Measurements from ENCODE around the gene CNTN5.
A peak's percentile ranks its signal among the peaks of the same experiment; 100 is the strongest.
"Not testable (repeated sequence)": the region's sequence is repeated elsewhere in the genome, so short reads cannot be mapped to it uniquely, and the experiment has no call there.

CNTN5 gene

DNA sequence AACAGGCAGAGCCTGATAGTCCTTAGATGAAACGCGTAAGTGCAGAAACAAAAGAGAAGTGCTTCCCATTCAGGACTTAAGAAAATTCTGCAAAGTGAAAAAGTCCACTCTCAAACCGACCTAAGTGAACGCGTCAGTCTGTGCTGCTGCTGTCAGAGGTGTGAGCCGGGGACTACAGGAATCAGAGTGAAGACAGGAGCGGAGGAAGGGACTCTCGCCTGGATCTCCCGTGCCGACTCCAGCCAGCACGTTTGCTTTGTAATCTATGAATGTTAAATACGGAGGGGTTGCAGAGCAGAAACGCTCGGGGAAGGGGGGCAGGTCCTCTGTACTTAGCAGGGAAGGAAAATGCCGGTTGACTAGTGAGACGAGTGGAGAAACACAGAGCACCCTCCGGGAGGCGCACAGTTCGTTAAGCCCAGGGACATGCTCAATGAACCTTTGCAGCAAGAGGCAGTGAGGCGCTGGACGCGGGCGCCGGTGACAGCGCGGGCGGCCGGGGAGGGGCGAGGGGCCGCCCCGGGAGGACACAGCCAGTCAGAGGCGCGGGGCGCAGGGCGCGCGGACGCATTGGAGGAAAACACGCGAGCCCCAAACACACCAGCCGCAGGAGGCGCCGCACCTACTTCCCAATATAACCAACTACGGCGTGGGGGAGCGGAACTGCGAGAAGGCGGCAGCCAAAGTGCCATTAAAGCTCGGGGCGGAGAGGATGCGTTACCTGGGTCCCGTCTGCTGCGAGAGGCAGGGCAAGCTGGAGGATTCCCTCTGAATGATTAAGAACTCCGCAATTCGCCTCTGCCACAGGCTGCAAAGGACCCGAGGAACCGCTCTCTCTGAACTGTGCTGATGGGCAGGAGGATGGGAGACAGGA lies at the start of gene CNTN5:
TSS of gene CNTN5 (plus strand) at position 598 of the 874 bp plus-strand sequence.
- peak; percentile 47 for DNase-seq

DNA sequence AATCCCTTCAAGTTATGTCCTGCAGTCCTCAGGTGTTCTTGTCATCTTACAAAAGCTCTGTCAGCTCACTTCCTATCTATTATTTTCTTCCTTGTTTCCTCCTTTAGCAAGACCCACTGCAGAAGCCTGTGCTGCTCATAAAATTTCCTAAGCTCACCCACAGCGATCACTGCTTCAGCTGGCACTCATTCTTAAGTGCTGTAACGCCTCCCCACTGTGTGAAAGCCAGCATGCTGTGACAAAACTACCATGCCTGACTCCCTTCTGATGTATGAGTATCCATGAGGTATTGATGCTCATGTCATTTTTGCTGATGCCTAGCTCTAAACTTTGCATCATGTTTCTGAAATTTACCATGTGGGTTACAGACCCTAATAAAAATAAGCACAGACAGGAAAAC lies 41.5 kb upstream of the CNTN5 start:
- no peak for DNase-seq

DNA sequence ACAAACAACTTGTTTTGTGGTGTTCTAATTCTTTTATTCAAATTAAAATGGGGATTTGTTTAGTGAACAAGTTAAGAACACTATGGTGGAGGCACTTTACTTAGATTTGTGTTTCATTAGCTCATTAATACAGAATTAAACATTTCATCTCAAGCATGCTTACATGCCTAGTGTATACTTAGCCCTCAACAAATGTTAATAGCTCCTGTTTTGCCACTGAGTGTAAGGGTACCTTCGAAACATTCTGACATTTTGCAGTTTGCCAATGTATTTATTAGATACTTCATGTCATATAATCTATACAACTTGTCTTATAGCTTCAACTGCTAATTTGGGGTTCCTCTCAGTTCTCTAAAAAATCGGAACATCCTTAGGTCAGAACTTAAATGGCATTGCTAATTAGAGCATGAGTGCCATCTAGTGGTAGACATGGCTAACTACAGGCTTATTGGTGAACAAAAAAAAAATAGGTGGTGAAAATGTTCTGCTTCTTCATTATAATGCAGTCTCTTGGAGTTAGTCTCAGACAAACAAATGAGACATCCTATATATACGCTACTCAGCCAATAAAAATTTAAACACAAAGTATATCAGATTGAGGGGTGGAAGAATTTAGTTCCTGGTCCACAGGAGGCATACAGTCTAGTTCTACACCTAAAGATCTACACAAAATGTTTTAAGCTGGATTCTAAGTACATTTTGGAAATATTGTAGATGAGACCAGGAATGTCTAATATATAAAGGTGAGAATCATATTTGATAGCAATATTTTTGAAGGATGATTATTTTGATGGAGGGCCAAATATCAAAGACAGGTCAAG lies 4.9 kb upstream of the CNTN5 start:
- peak; percentile 76 for DNase-seq

DNA sequence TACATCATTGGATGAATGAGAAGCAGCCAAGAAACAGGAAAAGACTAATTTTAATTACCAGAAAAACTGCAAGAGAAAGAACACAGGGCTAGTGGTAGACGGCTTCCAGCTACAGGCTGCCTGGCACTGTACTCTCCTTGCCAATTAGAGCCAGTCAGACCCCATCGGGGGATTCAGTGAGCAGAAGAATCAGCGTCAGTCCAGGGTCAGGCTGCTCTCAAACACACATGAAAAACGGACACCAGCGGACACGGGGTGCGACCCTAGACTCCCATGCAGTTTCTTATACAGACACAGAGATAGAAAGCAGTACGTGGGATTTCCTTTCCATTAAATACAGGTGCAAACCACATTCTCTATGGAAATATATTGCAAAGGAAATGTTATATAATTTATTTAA lies 1.1 kb upstream of the CNTN5 start:
- no peak for DNase-seq

DNA sequence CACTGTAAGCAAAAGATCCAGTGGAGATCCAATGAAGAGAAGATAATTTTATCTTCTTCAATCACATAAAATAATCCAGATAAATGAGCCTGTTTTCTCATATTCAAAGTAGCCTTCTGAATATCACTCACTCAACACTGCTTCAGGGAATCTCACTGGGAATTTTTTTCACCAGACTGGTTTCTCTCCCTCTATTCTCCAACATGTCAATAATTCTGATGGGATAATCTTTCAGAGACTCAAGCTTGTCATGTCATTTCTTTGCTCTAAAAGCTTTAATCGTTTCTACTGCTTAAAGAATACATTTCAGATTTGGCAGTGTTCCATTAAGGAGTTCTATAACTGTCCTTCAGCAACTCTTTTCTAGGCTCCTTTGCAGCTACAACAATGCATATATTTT lies 16.3 kb downstream of the CNTN5 start:
- DNase-seq, result no peak

DNA sequence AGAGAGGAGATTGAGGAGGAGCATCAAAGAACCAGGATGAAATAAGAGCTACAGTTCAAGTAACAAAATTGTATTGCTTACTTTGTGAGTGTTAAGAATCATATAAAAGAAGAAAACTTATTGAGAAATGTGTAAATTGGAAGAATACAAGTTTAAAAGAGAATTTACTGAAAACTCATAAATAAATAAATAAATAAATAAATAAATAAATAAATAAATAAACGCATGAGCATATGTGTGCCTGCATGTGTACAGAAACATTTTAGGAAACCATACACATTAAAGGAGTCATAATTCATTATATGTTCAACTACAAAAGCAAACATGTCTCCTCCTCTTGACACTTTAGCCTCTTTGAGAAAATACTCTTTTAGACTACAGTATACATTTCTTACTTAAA lies 42.6 kb downstream of the CNTN5 start:
- no peak for DNase-seq

DNA sequence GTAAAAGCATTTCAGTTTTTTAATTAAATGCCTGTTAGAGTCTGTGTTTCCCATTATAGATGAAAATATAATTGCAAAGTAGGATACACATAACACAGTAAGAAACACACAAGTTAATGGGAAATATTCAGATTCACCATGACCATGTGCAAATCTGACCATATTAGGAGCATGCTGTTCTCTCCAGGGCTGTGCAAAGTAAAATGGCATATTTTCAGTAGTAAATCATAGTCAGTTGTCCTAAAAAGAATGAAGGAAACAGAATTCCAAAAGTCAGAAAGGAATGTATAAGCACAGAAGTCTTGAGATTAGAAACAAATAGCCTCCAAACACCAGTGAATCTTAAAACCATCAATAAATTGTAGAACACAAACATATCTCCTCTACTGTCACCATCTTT lies 44.4 kb downstream of the CNTN5 start:
- DNase-seq, result no peak

DNA sequence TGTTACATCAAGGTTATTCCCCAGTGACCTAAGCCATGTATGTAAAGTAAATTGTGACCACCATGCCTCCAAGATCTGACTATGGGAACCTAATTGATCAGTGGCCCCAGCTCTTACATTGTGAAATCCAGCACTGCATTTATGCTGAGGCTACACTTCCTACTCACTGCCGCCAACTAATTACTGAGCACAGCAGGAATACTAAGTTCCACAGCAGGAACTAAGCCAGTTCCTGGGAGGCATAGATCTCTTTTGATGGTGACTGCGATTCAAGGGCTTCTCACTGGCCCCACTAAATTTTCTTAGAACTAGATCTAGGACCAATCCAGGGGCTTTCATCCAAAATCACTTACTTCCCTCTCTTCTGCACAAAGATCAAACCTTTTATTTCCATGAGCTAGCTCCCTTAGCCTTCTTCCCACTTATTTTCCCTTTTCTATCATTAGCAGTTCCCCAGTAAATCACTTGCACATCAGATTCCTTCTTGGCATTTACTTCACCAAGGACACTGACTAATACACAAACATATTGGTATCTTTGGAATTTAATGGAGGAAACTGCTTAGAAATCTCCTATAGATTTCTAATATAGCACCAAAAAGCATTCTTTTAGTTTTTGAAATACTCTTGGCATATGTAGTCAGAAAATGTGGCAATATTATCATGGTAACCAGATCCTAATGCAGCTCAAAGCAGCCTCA lies 46.0 kb downstream of the CNTN5 start:
- no peak for DNase-seq

DNA sequence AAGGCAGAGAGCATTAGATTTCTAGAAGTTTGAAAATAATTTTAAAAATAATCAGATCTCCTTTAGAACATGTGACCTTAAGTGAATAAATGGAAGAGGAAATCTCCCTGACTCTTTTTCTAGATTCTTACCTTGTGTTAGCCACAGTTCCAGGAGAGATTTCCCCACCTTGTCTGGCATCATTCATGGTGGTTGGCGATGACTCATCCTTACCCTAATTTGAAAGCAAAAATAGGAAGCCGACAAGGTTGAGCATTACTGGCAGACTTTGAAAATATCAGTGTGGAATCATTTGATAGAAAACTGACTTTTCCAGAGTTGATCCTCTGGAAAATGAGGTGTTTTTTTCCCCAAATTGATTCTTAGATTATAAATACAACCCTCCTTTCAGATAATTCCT lies 48.1 kb downstream of the CNTN5 start:
- no peak for DNase-seq

DNA sequence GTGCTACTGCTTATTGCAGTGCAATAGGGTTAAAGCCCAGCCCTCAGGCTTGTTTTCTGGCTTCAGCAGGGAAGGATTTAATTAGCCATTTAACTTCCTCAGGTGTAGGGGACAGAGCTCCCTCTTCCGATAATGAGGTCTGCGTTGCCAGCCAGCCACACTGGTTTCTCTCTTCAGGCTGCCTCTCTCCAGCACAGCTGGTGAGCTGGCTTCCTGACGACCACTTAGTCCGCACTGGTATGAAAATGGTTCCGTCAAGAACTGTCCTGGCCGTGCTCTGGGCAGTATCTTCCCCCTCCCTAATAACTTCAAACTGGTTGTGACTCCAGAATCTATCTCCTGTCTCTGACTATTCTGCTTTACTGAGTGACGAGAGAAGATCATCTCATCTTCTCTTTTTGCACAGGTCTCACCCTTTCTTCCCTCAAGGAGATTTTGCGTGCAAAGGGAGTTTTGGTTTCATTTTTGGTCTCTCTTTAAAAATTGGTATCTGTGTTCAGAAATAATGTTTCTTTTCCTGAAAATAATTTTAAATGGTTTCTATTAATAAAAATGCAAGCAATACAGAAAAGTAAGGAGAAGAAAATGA lies 49.2 kb downstream of the CNTN5 start:
- DNase-seq, result peak; percentile 42

DNA sequence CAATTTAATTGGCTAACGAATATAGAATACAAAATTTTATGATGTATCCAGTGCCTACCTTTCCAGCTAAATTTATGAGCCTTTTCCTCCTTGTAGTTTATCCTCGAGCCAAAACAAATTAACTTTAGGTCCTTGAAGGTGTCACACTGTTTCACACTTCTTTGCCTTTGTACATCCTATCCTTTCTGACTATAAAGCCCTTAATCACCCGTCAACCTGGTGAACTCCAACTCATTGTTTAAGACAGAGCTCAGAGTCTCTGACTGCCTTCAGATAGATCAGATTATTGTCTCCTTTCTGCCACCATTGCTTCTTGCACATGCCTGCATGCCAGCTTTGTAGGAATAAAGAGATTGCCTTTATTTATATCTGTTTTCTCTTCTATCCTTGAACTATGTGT lies 58.8 kb downstream of the CNTN5 start:
- DNase-seq, result no peak

DNA sequence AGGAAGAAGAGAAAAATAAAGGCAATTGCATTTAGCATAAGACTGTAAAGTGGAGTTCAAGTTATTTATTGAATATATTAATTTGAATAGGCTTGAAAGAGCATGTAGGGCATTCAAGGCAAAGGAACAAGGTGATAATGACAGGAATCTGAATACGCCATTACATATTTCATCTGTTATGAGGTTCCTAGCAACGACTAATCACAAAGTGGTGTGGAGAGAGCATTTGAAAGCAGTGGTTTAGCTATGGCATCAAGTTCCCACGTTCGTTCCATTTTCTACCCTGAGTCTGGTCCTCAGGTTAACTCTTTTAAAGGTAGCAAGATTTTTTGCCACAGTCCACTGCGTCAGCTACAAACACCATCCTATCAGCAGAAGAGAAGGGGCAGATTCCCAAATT lies 59.4 kb downstream of the CNTN5 start:
- no peak for DNase-seq

DNA sequence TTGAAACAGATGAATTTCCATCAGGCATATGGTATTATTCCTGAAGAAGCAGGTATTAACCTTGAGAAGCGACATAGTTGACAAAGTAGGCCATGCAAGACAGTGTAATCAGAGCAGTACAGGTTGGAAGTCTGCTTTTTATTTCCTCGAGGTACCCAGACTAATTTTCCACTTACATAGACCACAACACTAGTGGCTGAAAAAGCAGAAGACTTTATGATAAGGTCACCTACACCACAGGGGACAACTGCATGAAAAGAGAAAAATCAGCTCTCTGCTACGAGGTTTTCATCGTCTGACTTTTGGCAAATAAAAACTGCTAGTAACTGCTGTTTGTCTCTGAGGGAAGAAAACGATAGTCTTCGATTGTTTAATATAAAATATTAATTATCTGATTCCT lies 77.5 kb downstream of the CNTN5 start:
- no peak for DNase-seq

DNA sequence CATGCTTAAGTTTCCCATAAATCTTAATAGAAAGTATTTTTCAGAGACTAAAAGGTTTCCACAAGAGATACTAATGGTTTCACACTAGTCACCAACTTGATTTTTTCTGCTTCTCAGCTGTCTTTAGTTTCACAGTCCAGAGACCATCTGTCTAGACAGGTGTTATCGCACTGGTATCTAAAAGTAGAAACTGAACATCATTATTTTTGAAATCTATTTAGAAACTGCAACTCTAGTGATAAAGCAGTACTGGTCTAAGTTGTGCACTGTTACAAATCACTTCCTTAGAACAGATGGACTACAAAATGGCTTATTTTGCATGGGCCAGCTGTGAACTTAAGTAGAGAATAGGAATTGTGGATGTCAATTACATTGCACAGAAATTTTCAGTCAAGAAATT lies 78.0 kb downstream of the CNTN5 start:
- DNase-seq, result no peak

DNA sequence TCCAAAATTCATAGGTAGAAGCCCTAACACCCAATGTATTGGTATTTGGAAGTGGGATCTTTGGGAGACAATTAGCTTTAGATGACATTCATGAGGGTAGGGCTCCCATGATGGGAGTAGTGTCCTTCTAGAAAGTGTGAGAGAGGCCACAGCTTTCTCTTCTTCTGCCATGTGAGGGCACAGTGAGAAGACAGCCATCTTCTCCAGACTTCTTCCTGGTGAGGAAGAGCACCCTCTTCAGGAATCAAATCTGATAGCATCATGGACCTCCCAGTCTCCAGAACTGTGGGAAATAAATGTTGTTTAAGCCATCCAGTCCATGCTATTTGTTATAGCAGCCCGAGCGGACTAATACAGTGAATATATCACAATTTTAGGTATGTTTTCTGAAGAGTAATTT lies 96.9 kb downstream of the CNTN5 start:
- no peak for DNase-seq

DNA sequence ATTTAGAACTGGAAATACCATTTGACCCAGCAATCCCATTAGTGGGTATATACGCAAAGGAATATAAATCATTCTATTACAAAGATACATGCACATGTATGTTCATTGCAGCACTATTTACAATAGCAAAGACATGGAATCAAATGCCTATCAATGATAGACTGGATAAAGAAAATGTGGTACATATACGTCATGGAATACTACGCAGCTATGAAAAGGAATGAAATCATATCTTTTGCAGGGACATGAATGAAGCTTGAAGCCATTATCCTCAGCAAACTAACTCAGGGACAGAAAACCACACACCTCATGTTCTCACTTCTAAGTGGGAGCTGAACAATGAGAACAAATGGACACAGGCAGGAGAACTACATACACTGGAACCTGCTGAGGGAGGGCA lies 113.1 kb downstream of the CNTN5 start:
- not testable (repeated sequence) for DNase-seq

DNA sequence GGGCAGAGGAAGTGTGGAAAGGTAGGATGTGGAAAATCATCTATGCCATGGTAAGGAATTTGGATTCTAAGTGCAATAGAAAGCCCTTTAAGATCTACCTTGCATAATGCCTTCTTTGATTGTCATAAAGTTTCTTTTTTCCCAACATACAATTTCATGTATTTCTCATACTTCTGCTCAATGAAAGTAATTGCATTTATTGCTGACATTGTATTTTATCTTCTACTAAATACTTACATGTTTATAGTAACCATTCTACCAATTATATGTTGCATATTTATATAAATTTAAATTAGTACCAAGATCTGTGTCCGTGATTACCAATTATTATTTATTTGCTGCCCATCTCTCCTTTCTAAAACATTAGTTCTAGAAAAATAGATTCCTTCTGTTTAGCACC lies 114.8 kb downstream of the CNTN5 start:
- DNase-seq, result no peak

DNA sequence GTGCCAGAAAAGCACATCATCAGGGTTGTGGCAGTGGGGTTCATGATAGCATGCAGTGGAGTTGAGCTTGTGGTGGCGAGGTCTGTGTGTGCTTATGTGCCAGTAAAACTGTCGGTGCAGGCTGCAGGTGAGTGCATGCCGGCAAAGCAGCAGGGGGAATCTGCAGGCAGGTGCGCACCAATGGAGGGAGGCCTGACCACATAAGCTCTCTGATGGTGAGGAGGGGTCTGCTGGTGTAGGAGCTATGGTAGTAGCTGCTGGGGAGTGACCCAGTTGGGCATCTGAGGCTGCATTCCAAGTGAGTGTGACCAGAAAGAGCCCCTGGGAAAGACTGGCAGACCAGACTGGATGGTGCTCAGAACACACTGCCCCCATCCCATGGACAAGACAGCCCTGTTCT lies 121.5 kb downstream of the CNTN5 start:
- no peak for DNase-seq

DNA sequence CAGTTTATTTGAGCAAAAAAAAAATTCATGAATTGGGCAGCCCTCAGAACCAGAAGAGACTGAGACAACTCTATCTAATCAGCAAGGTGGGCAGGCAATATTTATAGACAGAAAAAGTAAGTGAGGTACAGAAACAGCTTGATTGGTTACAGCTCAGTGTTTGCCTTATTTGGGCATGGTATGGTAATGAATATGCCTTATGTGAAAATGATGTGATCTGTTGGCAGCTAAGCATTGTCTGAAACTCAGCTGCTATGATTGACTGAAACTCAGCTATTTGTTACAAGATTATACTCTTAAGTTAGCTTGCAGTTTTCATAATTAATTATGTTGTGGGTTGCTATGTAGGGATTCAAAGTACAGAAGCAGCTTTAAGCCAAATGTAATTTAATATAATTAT lies 127.6 kb downstream of the CNTN5 start:
- DNase-seq, result no peak

DNA sequence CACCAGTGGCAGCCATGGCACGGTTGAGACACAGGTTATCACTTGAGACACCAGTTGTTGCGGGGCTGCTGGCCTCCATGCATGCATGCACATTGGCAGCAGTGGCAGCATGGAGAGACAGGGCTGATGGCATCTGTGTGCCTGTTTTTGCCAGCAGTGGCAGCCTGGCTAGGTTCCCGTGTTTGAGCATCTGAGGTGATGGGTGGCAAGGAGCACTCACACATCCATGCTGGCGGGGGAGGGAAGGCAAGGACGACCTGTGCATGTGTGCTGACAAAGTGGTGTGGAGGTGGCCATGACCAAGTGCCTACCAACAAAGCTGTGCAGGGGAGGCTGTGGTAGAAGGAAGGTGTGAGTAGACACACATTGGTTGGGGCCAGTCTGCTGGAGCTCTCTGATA lies 133.5 kb downstream of the CNTN5 start:
- DNase-seq, result no peak

DNA sequence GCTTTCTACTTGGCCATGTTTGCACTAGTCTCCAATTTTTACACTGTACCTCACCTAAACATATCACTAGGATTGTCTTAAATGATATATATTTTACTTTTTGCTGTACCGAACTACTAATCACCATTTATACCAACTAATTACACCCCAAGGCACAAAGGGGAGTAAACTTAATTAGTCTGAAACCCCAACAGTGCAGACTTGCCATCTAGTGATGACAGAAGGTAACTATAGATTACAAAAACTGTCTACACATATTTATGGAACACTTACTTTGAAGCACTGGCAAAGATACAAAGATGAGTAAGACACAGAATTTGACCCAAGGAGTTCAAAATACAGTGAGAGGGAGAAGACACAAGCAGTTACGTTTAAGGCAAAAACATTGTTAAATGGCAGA lies 139.7 kb downstream of the CNTN5 start:
- no peak for DNase-seq

DNA sequence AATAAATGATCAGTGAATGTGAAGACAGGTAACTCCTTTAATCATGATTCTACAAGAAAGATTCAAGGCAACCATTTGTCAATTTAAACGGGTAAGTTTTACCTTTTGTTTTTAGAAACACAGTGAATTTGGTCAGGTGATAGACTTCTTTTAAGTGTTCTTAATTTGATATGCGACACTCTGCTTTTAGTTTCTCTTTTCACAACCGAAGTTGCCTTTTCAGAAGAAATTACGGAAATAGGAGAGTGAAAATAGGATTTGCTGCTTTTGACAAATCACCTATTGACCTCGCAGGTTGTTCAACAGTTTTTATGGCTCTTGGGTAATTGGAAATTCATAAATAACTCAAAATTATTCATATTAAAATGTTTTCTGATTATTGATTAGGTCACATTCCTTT lies 142.1 kb downstream of the CNTN5 start:
- no peak for DNase-seq

DNA sequence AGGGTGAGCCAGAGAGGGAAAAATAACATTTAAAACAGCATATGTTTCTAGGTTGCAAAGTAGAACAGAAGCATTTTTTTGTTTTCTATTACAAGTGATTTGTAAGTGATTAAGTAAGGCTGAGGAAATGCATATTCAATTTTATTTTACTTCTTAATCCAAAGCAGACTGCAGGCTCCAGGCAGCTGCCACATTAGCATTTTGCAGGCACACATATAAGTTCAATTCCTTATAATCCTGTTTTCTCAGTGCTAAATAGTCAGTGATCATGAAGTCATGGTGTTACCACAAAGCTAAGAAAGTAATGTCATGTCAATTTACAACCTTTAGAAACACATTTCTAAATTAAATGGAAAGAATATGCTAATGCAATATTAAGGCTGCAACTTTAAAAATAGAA lies 149.8 kb downstream of the CNTN5 start:
- DNase-seq, result no peak

Measured in NCI-H1092 treated with DMSO at 0.1 percent for 48 hours (cell line).